PC-9 (cell line): Measurements from ENCODE around the gene USP10. TPM values are rescaled to one million over a fixed set of nuclear protein-coding genes. Genes with fewer than 3 reads are reported as not detected.
A peak's percentile ranks its signal among the peaks of the same experiment; 100 is the strongest.

Source experiments
- BruUV-seq: library from RNA; stranded (reverse); fragments of 400-500 nt; replicated peaks from 2 replicates; lab custom pipeline; 2021; lab: Mats Ljungman, UMichigan
- CTCF ChIA-PET: fragments of 300-600 bp; sonication (Branson Sonifier 250); formaldehyde crosslinking; loops from one replicate; lab custom pipeline; 2022; ENCODE audit warnings: antibody characterized with exemption; lab: Charles Lee
- POLR2A ChIA-PET: fragments of 300-600 bp; sonication (Branson Sonifier 250); formaldehyde crosslinking; loops from one replicate; lab custom pipeline; 2022; ENCODE audit warnings: antibody characterized with exemption; ENCODE audit not compliant: unreplicated experiment; lab: Charles Lee
- DNase-seq, 2 experiments: peaks; one replicate each; pipeline versions ENCODE4 v3.0.0 to v3.0.0-alpha.2; 2015 to 2022; ENCODE audit warnings: mixed read lengths in 1 of 2
- H2AFZ ChIP-seq: fragments of 200-600 bp; sonication (generic); 2 replicates; pipeline ENCODE4 v1.8.1; 2017; ENCODE audit warnings: antibody characterized with exemption
- H3F3A ChIP-seq: fragments of 200-600 bp; sonication (generic); 2 replicates; pipeline ENCODE4 v1.8.1; 2017; ENCODE audit warnings: antibody characterized with exemption, mild to moderate bottlenecking, low read depth; ENCODE audit not compliant: insufficient read depth
- H3K27ac ChIP-seq: fragments of 200-600 bp; sonication (generic); 2 replicates; pipeline ENCODE4 v1.6.1; 2016; ENCODE audit warnings: mixed run types
- H3K27me3 ChIP-seq: fragments of 200-600 bp; sonication (generic); 2 replicates; pipeline ENCODE4 v1.6.1; 2016; ENCODE audit warnings: low read depth, mixed run types; ENCODE audit not compliant: insufficient read depth
- H3K36me3 ChIP-seq: fragments of 200-600 bp; sonication (generic); 2 replicates; pipeline ENCODE4 v1.6.1; 2016; ENCODE audit warnings: low read depth, mixed run types
- H3K4me1 ChIP-seq: fragments of 200-600 bp; sonication (generic); replicated peaks from 2 replicates; pipeline ENCODE4 v1.6.1; 2016; ENCODE audit warnings: mixed run types; ENCODE audit not compliant: insufficient read depth
- H3K4me2 ChIP-seq: fragments of 200-600 bp; sonication (generic); 2 replicates; pipeline ENCODE4 v1.6.1; 2017; ENCODE audit warnings: mixed run types
- H3K4me3 ChIP-seq: fragments of 200-600 bp; sonication (generic); 2 replicates; pipeline ENCODE4 v1.6.1; 2016; ENCODE audit warnings: mixed run types
- H3K79me2 ChIP-seq: fragments of 200-600 bp; sonication (generic); 2 replicates; pipeline ENCODE4 v1.6.1; 2017; ENCODE audit warnings: low read depth, mixed run types
- H3K9me2 ChIP-seq: fragments of 200-600 bp; sonication (generic); 2 replicates; pipeline ENCODE4 v1.8.1; 2017; ENCODE audit warnings: mild to moderate bottlenecking; ENCODE audit not compliant: insufficient read depth
- H3K9me3 ChIP-seq: fragments of 200-600 bp; sonication (generic); 2 replicates; pipeline ENCODE4 v1.8.1; 2016; ENCODE audit warnings: low read depth; ENCODE audit not compliant: insufficient read depth
- H4K20me1 ChIP-seq: fragments of 200-600 bp; sonication (generic); 2 replicates; pipeline ENCODE4 v1.8.1; 2017; ENCODE audit not compliant: insufficient read depth
- CTCF ChIP-seq: fragments of 200-600 bp; sonication (generic); conservative IDR thresholded peaks from 2 replicates; pipeline ENCODE4 v1.6.1; 2017; ENCODE audit warnings: mixed run types, antibody characterized with exemption, mild to moderate bottlenecking, moderate library complexity
- EZH2 ChIP-seq: fragments of 200-600 bp; sonication (generic); IDR thresholded peaks from 2 replicates; pipeline ENCODE4 v1.8.0; 2017; ENCODE audit warnings: antibody characterized with exemption, low read depth
- intact Hi-C: fragments of 100-400 bp; cut with micrococcal nuclease; formaldehyde crosslinking; loops from one replicate; pipeline ENCODE4 v1.10.0; 2022; ENCODE audit not compliant: unreplicated experiment
- total RNA-seq: library from RNA; stranded (reverse); gene quantifications from 2 replicates; pipeline ENCODE4 v1.2.3, GENCODE V29; 2021

USP10 gene
- total RNA-seq, 1 experiment from 2014 or later, result 109 TPM

- DNase-seq, result no peak
- Histone ChIP-seq H3F3A (peaks cover 57% of the 10 kb centered on the region), H3K4me3 (peak overlapping the region; percentile 23; the same call in 1 of the 2 replicates), H3K79me2 (peaks cover 97% of the 10 kb centered on the region), H3K4me2 (peak overlapping the region; percentile 81), H2AFZ (no peak overlapping the region), H4K20me1 (peaks cover 22% of the 10 kb centered on the region), H3K4me1 (peaks cover 72% of the 10 kb centered on the region), H3K27me3 (no peaks in the 10 kb centered on the region), H3K9me2 (no peaks in the 10 kb centered on the region), H3K36me3 (no peaks in the 10 kb centered on the region), H3K9me3 (no peaks in the 10 kb centered on the region), H3K27ac (peak overlapping the region; percentile 84)
- POLR2A ChIA-PET, result no interaction called here
- CTCF ChIA-PET, result interaction anchor here (1.6 kb wide), 2 partner anchors 14 to 53 kb away, joined by 7 to 10 read pairs; no protein-coding TSS in a partner anchor
- intact Hi-C loops, result loop anchor here (5.0 kb wide), 1 partner anchor 82 kb away; no protein-coding TSS in a partner anchor
- no TSS peak for BruUV-seq
- TF ChIP-seq CTCF, result no peak
- no peak for TF ChIP-seq EZH2
These were observed 25.0 kb downstream of the USP10 start for GRCh38 chr16:84724606-84725309.

DNA sequence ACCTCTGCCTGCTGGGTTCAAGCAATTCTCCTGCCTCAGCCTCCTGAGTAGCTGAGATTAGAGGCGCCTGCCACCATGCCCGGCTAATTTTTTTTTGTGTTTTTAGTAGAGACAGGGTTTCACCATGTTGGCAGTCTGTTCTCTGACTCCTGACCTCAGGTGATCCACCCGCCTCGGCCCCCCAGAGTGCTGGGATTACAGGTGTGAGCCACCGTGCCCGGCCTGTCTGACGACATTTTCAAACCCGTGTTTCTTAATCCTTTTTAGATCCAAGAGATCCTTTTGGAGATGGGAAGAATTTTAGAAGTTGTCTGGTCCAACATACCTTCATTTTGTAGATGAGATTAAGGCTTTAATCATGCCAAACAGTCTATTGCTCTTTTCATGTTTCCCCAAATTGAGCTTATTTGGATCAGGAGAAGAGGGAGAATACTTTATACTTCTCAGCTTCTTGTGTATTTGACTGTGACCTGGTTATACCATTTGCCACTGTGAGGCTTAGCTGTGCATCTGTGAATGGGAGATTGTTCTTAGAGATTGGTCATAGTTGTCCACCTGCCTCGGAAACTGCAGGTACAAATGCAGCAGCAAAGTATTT lies 25.8 kb downstream of the USP10 start:
- H4K20me1 ChIP-seq, result peaks cover 16% of the 10 kb centered on the region
- no peaks in the 10 kb centered on the region for H3K9me3 ChIP-seq
- H3K79me2 ChIP-seq, result peaks cover 93% of the 10 kb centered on the region
- no TSS peak for BruUV-seq
- no peak for TF ChIP-seq CTCF
- TF ChIP-seq EZH2, result no peak
- intact Hi-C loops, result loop anchor here (1.0 to 5.0 kb wide), 6 partner anchors 13 to 214 kb away; no protein-coding TSS in a partner anchor
- peak overlapping the region; percentile 84 for H3K27ac ChIP-seq
- H3K27me3 ChIP-seq, result no peaks in the 10 kb centered on the region
- POLR2A ChIA-PET, result interaction anchor here (0.6 kb wide), 2 partner anchors 357 to 880 kb away, joined by 3 to 5 read pairs; partner anchors contain the start of gene ATP2C2
- CTCF ChIA-PET, result interaction anchor here (0.7 to 1.6 kb wide), 7 partner anchors 13 to 361 kb away, joined by 3 to 10 read pairs (median 4); no protein-coding TSS in a partner anchor
- no peaks in the 10 kb centered on the region for H3K9me2 ChIP-seq
- no peaks in the 10 kb centered on the region for H3K36me3 ChIP-seq
- peaks cover 78% of the 10 kb centered on the region for H3K4me1 ChIP-seq
- H3K4me2 ChIP-seq, result peak overlapping the region; percentile 81
- H3K4me3 ChIP-seq, result peak overlapping the region; percentile 23; the same call in 1 of the 2 replicates
- H2AFZ ChIP-seq, result no peak overlapping the region
- H3F3A ChIP-seq, result peaks cover 65% of the 10 kb centered on the region
- peak; percentile 21 to 60 for DNase-seq

DNA sequence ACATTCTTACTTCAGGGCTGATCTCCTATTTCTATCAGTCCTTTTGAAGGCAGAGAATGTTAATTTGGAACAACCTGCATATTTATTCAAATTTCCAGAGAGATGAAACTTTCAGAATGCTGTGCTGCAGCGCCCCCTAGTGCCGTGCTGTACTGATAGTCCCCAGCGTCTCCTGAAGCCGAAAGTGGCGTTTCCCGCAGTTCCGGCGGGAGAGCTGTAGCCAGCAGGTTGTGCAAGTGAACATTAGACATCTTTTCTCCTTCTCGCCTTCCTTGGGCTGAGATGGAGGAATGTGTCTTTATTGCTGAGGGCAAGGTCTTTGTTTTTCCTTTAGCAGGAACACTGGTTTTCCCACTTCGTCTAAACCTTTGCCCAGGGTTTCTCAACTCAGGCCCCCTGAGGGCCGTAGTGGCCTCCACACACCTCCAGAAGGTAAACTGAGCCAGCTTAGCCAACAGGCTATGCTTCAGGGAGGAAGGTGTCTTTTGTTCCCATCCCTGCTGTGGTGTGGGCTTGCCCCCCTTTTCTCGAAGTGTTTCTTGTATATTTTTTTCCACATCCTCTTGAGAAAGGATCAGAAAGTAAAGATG lies 26.4 kb downstream of the USP10 start:
- Histone ChIP-seq H3K4me2 (peak overlapping the region; percentile 81), H3K4me3 (peak overlapping the region; percentile 23; the same call in 1 of the 2 replicates), H3K9me2 (no peaks in the 10 kb centered on the region), H3K4me1 (peaks cover 84% of the 10 kb centered on the region), H3K27ac (peak overlapping the region; percentile 84), H3K27me3 (no peaks in the 10 kb centered on the region), H3F3A (peaks cover 71% of the 10 kb centered on the region), H4K20me1 (peaks cover 16% of the 10 kb centered on the region), H3K79me2 (peaks cover 91% of the 10 kb centered on the region), H3K36me3 (no peaks in the 10 kb centered on the region), H2AFZ (no peak overlapping the region), H3K9me3 (no peaks in the 10 kb centered on the region)
- intact Hi-C loops, result loop anchor here (1.0 to 5.0 kb wide), 6 partner anchors 12 to 215 kb away; no protein-coding TSS in a partner anchor
- no TSS peak for BruUV-seq
- peak; percentile 98 for TF ChIP-seq CTCF
- TF ChIP-seq EZH2, result no peak
- POLR2A ChIA-PET, result interaction anchor here (0.6 kb wide), 2 partner anchors 358 to 880 kb away, joined by 3 to 5 read pairs; partner anchors contain the start of gene ATP2C2
- DNase-seq, result peak; percentile 90 to 91
- CTCF ChIA-PET, result interaction anchor here (0.6 to 1.6 kb wide), 10 partner anchors 10 to 360 kb away, joined by 3 to 10 read pairs (median 4); no protein-coding TSS in a partner anchor
